ENCODE measurements around the gene FBXO31.
A peak's percentile ranks its signal among the peaks of the same experiment; 100 is the strongest.

FBXO31 gene

GRCh38 chr16:87333101-87333500, 50.5 kb downstream of the FBXO31 start:
- H3K79me1 ChIP-seq (ENCODE audit: low read depth, low read length), result peaks cover 4% of the 10 kb centered on the region
- no peak overlapping the region for H3K14ac ChIP-seq (ENCODE audit: low read length)
- H2BK15ac ChIP-seq (ENCODE audit: low read length), result no peak overlapping the region
- DNase-seq (ENCODE audit: low spot score), result no peak
- no peak overlapping the region for H3K23ac ChIP-seq (ENCODE audit: low read depth, low read length, poor library complexity)
- no peak overlapping the region for H3K27ac ChIP-seq (replicated peaks; ENCODE audit: low read length)
- no peaks in the 10 kb centered on the region for H3K4me1 ChIP-seq (ENCODE audit: control insufficient read depth in 2 of 2, insufficient read depth in 1 of 2, low read depth in 1 of 2, low read length in 2 of 2)
- WGBS, 2 donors (ENCODE audit: extremely low coverage in 2 of 2, insufficient read length in 2 of 2, insufficient replicate concordance in 1 of 2), result no CpG with 5 or more reads among the region's 15 CpGs
- H2AFZ ChIP-seq (ENCODE audit: low read length), result no peak overlapping the region
- H3K4me3 ChIP-seq (ENCODE audit: low read length in 2 of 2), result no peak overlapping the region
- peaks cover 28 to 61% of the 10 kb centered on the region in 2 donors for H3K36me3 ChIP-seq (replicated peaks in 1 of 2; ENCODE audit: control insufficient read depth in 2 of 2, insufficient read depth in 2 of 2, low read length in 2 of 2)
- H3K27me3 ChIP-seq (ENCODE audit: control insufficient read depth in 3 of 3, insufficient read depth in 3 of 3, low read depth in 1 of 3, low read length in 3 of 3), result no peaks in the 10 kb centered on the region
- H3K18ac ChIP-seq (ENCODE audit: low read length), result no peak overlapping the region
- no peaks in the 10 kb centered on the region for H3K9me3 ChIP-seq (replicated peaks in 1 of 2; ENCODE audit: control insufficient read depth in 2 of 2, insufficient read depth in 1 of 2, low read depth in 1 of 2, low read length in 2 of 2)
- no peak overlapping the region for H2BK12ac ChIP-seq (ENCODE audit: low read length)
- H2AK5ac ChIP-seq (ENCODE audit: low read depth, low read length), result no peak overlapping the region
- H3K9ac ChIP-seq (ENCODE audit: low read depth, low read length, poor library complexity), result no peak overlapping the region
- no peak overlapping the region for H4K8ac ChIP-seq (ENCODE audit: low read depth, low read length)
- H4K91ac ChIP-seq (ENCODE audit: low read depth, low read length, poor library complexity), result no peak overlapping the region
- no peak overlapping the region for H2BK120ac ChIP-seq (ENCODE audit: low read depth, low read length)
- no peak overlapping the region for H2BK5ac ChIP-seq (ENCODE audit: low read length)
- no peak overlapping the region for H3K4me2 ChIP-seq (ENCODE audit: insufficient read depth, low read length, poor library complexity, severe bottlenecking)
- no peak overlapping the region for H3K4ac ChIP-seq (ENCODE audit: low read length)

GRCh38 chr16:87332150-87332549, 51.4 kb downstream of the FBXO31 start:
- no peak overlapping the region for H3K4ac ChIP-seq (ENCODE audit: low read length)
- H3K27ac ChIP-seq (replicated peaks; ENCODE audit: low read length), result no peak overlapping the region
- H2AK5ac ChIP-seq (ENCODE audit: low read depth, low read length), result no peak overlapping the region
- H3K23ac ChIP-seq (ENCODE audit: low read depth, low read length, poor library complexity), result no peak overlapping the region
- no peak for DNase-seq (ENCODE audit: low spot score)
- no CpG with 5 or more reads among the region's 10 CpGs for WGBS, 2 donors (ENCODE audit: extremely low coverage in 2 of 2, insufficient read length in 2 of 2, insufficient replicate concordance in 1 of 2)
- no peak overlapping the region for H3K4me2 ChIP-seq (ENCODE audit: insufficient read depth, low read length, poor library complexity, severe bottlenecking)
- H4K91ac ChIP-seq (ENCODE audit: low read depth, low read length, poor library complexity), result no peak overlapping the region
- H3K27me3 ChIP-seq (ENCODE audit: control insufficient read depth in 3 of 3, insufficient read depth in 3 of 3, low read depth in 1 of 3, low read length in 3 of 3), result no peaks in the 10 kb centered on the region
- peaks cover 4% of the 10 kb centered on the region for H3K79me1 ChIP-seq (ENCODE audit: low read depth, low read length)
- H3K36me3 ChIP-seq (replicated peaks in 1 of 2; ENCODE audit: control insufficient read depth in 2 of 2, insufficient read depth in 2 of 2, low read length in 2 of 2), result peaks cover 28 to 61% of the 10 kb centered on the region in 2 donors
- H2BK12ac ChIP-seq (ENCODE audit: low read length), result no peak overlapping the region
- no peak overlapping the region for H2AFZ ChIP-seq (ENCODE audit: low read length)
- H3K9me3 ChIP-seq (replicated peaks in 1 of 2; ENCODE audit: control insufficient read depth in 2 of 2, insufficient read depth in 1 of 2, low read depth in 1 of 2, low read length in 2 of 2), result no peaks in the 10 kb centered on the region
- H2BK120ac ChIP-seq (ENCODE audit: low read depth, low read length), result no peak overlapping the region
- H3K9ac ChIP-seq (ENCODE audit: low read depth, low read length, poor library complexity), result no peak overlapping the region
- no peak overlapping the region for H2BK15ac ChIP-seq (ENCODE audit: low read length)
- H3K18ac ChIP-seq (ENCODE audit: low read length), result no peak overlapping the region
- no peak overlapping the region for H3K4me3 ChIP-seq (ENCODE audit: low read length in 2 of 2)
- H3K4me1 ChIP-seq (ENCODE audit: control insufficient read depth in 2 of 2, insufficient read depth in 1 of 2, low read depth in 1 of 2, low read length in 2 of 2), result no peaks in the 10 kb centered on the region
- peak overlapping the region; percentile 64 for H3K14ac ChIP-seq (ENCODE audit: low read length)
- H4K8ac ChIP-seq (ENCODE audit: low read depth, low read length), result no peak overlapping the region
- H2BK5ac ChIP-seq (ENCODE audit: low read length), result no peak overlapping the region

GRCh38 chr16:87331241-87331801, 52.3 kb downstream of the FBXO31 start:
- DNase-seq (ENCODE audit: low spot score), result no peak
- no peak overlapping the region for H2AFZ ChIP-seq (ENCODE audit: low read length)
- no peak overlapping the region for H2AK5ac ChIP-seq (ENCODE audit: low read depth, low read length)
- no peak overlapping the region for H3K14ac ChIP-seq (ENCODE audit: low read length)
- peaks cover 28 to 61% of the 10 kb centered on the region in 2 donors for H3K36me3 ChIP-seq (replicated peaks in 1 of 2; ENCODE audit: control insufficient read depth in 2 of 2, insufficient read depth in 2 of 2, low read length in 2 of 2)
- no peak overlapping the region for H3K9ac ChIP-seq (ENCODE audit: low read depth, low read length, poor library complexity)
- H3K27me3 ChIP-seq (ENCODE audit: control insufficient read depth in 3 of 3, insufficient read depth in 3 of 3, low read depth in 1 of 3, low read length in 3 of 3), result no peaks in the 10 kb centered on the region
- H3K4ac ChIP-seq (ENCODE audit: low read length), result no peak overlapping the region
- H3K9me3 ChIP-seq (replicated peaks in 1 of 2; ENCODE audit: control insufficient read depth in 2 of 2, insufficient read depth in 1 of 2, low read depth in 1 of 2, low read length in 2 of 2), result no peaks in the 10 kb centered on the region
- H4K91ac ChIP-seq (ENCODE audit: low read depth, low read length, poor library complexity), result peak overlapping the region; percentile 8
- H4K8ac ChIP-seq (ENCODE audit: low read depth, low read length), result no peak overlapping the region
- peaks cover 3% of the 10 kb centered on the region for H3K79me1 ChIP-seq (ENCODE audit: low read depth, low read length)
- no peak overlapping the region for H2BK120ac ChIP-seq (ENCODE audit: low read depth, low read length)
- H3K27ac ChIP-seq (replicated peaks; ENCODE audit: low read length), result no peak overlapping the region
- WGBS, 2 donors (ENCODE audit: extremely low coverage in 2 of 2, insufficient read length in 2 of 2, insufficient replicate concordance in 1 of 2), result no CpG with 5 or more reads among the region's 31 CpGs
- no peak overlapping the region for H2BK12ac ChIP-seq (ENCODE audit: low read length)
- peak overlapping the region; percentile 13 for H2BK5ac ChIP-seq (ENCODE audit: low read length)
- peak overlapping the region; percentile 13 for H3K18ac ChIP-seq (ENCODE audit: low read length)
- H3K23ac ChIP-seq (ENCODE audit: low read depth, low read length, poor library complexity), result no peak overlapping the region
- no peak overlapping the region for H3K4me2 ChIP-seq (ENCODE audit: insufficient read depth, low read length, poor library complexity, severe bottlenecking)
- H2BK15ac ChIP-seq (ENCODE audit: low read length), result no peak overlapping the region
- no peaks in the 10 kb centered on the region for H3K4me1 ChIP-seq (ENCODE audit: control insufficient read depth in 2 of 2, insufficient read depth in 1 of 2, low read depth in 1 of 2, low read length in 2 of 2)
- no peak overlapping the region for H3K4me3 ChIP-seq (ENCODE audit: low read length in 2 of 2)

GRCh38 chr16:87330646-87331045, 52.9 kb downstream of the FBXO31 start:
- H4K91ac ChIP-seq (ENCODE audit: low read depth, low read length, poor library complexity), result no peak overlapping the region
- peaks cover under 1% of the 10 kb centered on the region for H3K79me1 ChIP-seq (ENCODE audit: low read depth, low read length)
- no peaks in the 10 kb centered on the region for H3K9me3 ChIP-seq (replicated peaks in 1 of 2; ENCODE audit: control insufficient read depth in 2 of 2, insufficient read depth in 1 of 2, low read depth in 1 of 2, low read length in 2 of 2)
- peak overlapping the region; percentile 13 for H2BK5ac ChIP-seq (ENCODE audit: low read length)
- no peak overlapping the region for H2BK15ac ChIP-seq (ENCODE audit: low read length)
- no peak overlapping the region for H2AK5ac ChIP-seq (ENCODE audit: low read depth, low read length)
- H3K23ac ChIP-seq (ENCODE audit: low read depth, low read length, poor library complexity), result no peak overlapping the region
- H4K8ac ChIP-seq (ENCODE audit: low read depth, low read length), result no peak overlapping the region
- no peak overlapping the region for H2BK12ac ChIP-seq (ENCODE audit: low read length)
- H3K4me3 ChIP-seq (ENCODE audit: low read length in 2 of 2), result no peak overlapping the region
- H3K36me3 ChIP-seq (replicated peaks in 1 of 2; ENCODE audit: control insufficient read depth in 2 of 2, insufficient read depth in 2 of 2, low read length in 2 of 2), result peaks cover 24 to 61% of the 10 kb centered on the region in 2 donors
- H3K18ac ChIP-seq (ENCODE audit: low read length), result no peak overlapping the region
- H3K27me3 ChIP-seq (ENCODE audit: control insufficient read depth in 3 of 3, insufficient read depth in 3 of 3, low read depth in 1 of 3, low read length in 3 of 3), result no peaks in the 10 kb centered on the region
- H2BK120ac ChIP-seq (ENCODE audit: low read depth, low read length), result no peak overlapping the region
- no peak overlapping the region for H3K4ac ChIP-seq (ENCODE audit: low read length)
- no peak overlapping the region for H3K27ac ChIP-seq (replicated peaks; ENCODE audit: low read length)
- WGBS, 2 donors (ENCODE audit: extremely low coverage in 2 of 2, insufficient read length in 2 of 2, insufficient replicate concordance in 1 of 2), result no CpG with 5 or more reads among the region's 15 CpGs
- no peaks in the 10 kb centered on the region for H3K4me1 ChIP-seq (ENCODE audit: control insufficient read depth in 2 of 2, insufficient read depth in 1 of 2, low read depth in 1 of 2, low read length in 2 of 2)
- no peak overlapping the region for H2AFZ ChIP-seq (ENCODE audit: low read length)
- no peak overlapping the region for H3K9ac ChIP-seq (ENCODE audit: low read depth, low read length, poor library complexity)
- H3K4me2 ChIP-seq (ENCODE audit: insufficient read depth, low read length, poor library complexity, severe bottlenecking), result no peak overlapping the region
- DNase-seq (ENCODE audit: low spot score), result no peak
- H3K14ac ChIP-seq (ENCODE audit: low read length), result no peak overlapping the region
